GM06990 (cell line): ENCODE data around the gene UTS2.

ENCODE experiments used
- DNase-seq: peaks from one replicate; pipeline ENCODE4 v3.0.0-alpha.2; 2011; ENCODE audit not compliant: insufficient read length; ENCODE audit errors: extremely low read depth
- H3K27me3 ChIP-seq: replicated peaks from 2 replicates; pipeline ENCODE4 v1.6.0; 2011; ENCODE audit warnings: low read length; ENCODE audit not compliant: control insufficient read depth, insufficient read depth
- H3K36me3 ChIP-seq: 2 replicates; pipeline ENCODE4 v1.5.1; 2011; ENCODE audit warnings: low read length; ENCODE audit not compliant: control insufficient read depth, insufficient read depth
- H3K4me3 ChIP-seq: replicated peaks from 2 replicates; pipeline ENCODE4 v1.5.1; 2011; ENCODE audit warnings: low read depth, mild to moderate bottlenecking, control low read depth, low read length
- CTCF ChIP-seq: IDR thresholded peaks from 2 replicates; pipeline ENCODE4 v1.5.1; 2011; ENCODE audit warnings: low read length, control low read depth, mild to moderate bottlenecking, inconsistent platforms; ENCODE audit not compliant: insufficient read depth, poor library complexity, severe bottlenecking

UTS2 gene

DNA sequence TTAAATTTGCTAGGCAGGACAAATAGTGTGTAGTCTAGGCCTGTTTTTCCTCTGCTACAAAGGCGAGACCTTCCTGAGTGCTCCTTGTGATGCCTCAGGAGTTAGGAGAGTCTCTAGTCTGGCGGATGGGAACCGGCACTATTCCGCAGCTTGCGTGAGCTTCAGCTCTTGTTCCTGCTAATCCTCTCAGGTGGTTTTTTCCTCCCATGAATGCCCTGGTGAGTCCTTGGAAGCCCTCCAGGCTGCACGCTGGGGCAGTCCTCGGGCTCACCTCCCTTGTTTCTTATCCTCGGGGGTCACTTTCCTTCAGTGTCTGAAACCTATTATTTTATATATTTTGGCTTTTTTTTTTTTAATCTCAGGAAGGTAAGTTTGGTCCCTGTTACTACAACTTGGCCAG is 28.2 kb downstream of the UTS2 start:
- H3K27me3 ChIP-seq, result no peaks in the 10 kb centered on the region
- DNase-seq, result no peak
- H3K4me3 ChIP-seq, result no peak overlapping the region
- TF ChIP-seq CTCF, result no peak
- no peaks in the 10 kb centered on the region for H3K36me3 ChIP-seq

DNA sequence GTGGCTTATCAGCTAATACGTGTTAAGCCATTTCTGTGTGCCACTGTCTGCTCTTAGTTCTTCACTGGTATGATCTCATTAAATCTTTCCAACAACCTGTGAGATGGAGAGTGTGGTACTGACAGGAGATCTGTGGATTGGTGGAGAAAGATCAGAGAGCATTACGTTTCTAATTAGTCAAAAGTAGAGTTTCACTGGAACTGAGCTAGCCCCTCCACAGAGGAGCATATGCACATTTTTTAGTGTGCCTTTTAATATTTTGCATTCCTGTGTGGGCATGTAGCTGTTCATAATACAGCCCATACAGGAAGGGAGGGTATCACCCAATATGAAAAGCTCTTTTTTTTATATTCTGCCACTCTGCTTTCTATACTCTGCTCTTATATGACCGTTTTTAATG is 31.6 kb downstream of the UTS2 start:
- TF ChIP-seq CTCF, result no peak
- Histone ChIP-seq H3K36me3 (no peaks in the 10 kb centered on the region), H3K27me3 (no peaks in the 10 kb centered on the region), H3K4me3 (no peak overlapping the region)
- DNase-seq, result no peak

GRCh38 chr1:7813677-7814373 is 39.0 kb downstream of the UTS2 start:
- no peaks in the 10 kb centered on the region for H3K27me3 ChIP-seq
- H3K4me3 ChIP-seq, result no peak overlapping the region
- no peaks in the 10 kb centered on the region for H3K36me3 ChIP-seq
- DNase-seq, result no peak
- TF ChIP-seq CTCF, result no peak

GRCh38 chr1:7811476-7811875 is 41.4 kb downstream of the UTS2 start:
- Histone ChIP-seq H3K27me3 (no peaks in the 10 kb centered on the region), H3K36me3 (no peaks in the 10 kb centered on the region), H3K4me3 (no peak overlapping the region)
- DNase-seq, result no peak
- no peak for TF ChIP-seq CTCF

- Histone ChIP-seq H3K27me3 (no peaks in the 10 kb centered on the region), H3K36me3 (no peaks in the 10 kb centered on the region), H3K4me3 (no peak overlapping the region)
- TF ChIP-seq CTCF, result no peak
- DNase-seq, result no peak
Observed at GRCh38 chr1:7810395-7810794, 42.5 kb downstream of the UTS2 start.

DNA sequence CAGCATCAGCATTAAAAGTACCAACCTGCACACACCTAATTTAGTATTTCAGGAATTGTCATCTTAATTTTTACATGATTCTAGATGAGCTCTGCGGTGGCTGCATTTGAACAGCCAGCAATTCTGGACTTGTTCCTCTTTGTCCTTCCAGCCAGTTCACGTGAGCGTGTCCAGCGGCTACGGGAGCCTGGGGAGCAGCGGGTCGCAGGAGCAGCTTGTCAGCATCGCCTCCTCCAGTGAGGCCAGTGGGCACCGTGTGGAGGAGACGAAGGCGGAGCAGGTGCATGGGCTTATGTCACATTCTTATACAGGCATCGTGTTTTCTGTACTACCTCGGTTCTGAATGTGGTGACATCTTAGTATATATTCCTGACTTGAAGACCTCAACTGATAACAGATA is 43.1 kb downstream of the UTS2 start:
- no peaks in the 10 kb centered on the region for H3K27me3 ChIP-seq
- no peak for TF ChIP-seq CTCF
- no peak overlapping the region for H3K4me3 ChIP-seq
- H3K36me3 ChIP-seq, result no peaks in the 10 kb centered on the region
- DNase-seq, result no peak
